AG04449 (cell line): Measurements from ENCODE around the gene USP40.

Experiments
- CTCF ChIA-PET: fragments of 350-600 bp; formaldehyde crosslinking; extraction: SDS; loops from one replicate; lab custom pipeline; 2021; ENCODE audit warnings: antibody characterized with exemption; lab: Yijun Ruan, JAX
- POLR2A ChIA-PET: fragments of 400-600, 350-600 bp; formaldehyde crosslinking; extraction: SDS; loops from one replicate; lab custom pipeline; 2020; ENCODE audit warnings: antibody characterized with exemption, inconsistent platforms; lab: Yijun Ruan, JAX
- DNase-seq: peaks from one replicate; pipeline ENCODE4 v3.0.0-alpha.2; 2010; ENCODE audit warnings: low read depth, low spot score
- H3K4me3 ChIP-seq: 2 replicates; pipeline ENCODE4 v1.5.1; 2011; ENCODE audit warnings: low read depth, mild to moderate bottlenecking, control low read depth, low read length
- CTCF ChIP-seq: IDR thresholded peaks from one replicate; pipeline ENCODE4 v1.5.1; 2011; ENCODE audit warnings: mild to moderate bottlenecking, moderate library complexity, low read length, control low read depth, inconsistent platforms; ENCODE audit not compliant: insufficient read depth; ENCODE audit errors: missing control alignments

Gene USP40

GRCh38 chr2:233433794-233434193 is 132.8 kb downstream of the USP40 start:
- POLR2A ChIA-PET, result no interaction called here
- no peak for TF ChIP-seq CTCF
- CTCF ChIA-PET, result interaction anchor here (1.0 to 8.2 kb wide), 5 partner anchors 10 to 29 kb away, joined by 3 to 55 read pairs (median 7); no protein-coding TSS in a partner anchor

GRCh38 chr2:233433029-233433428 is 133.6 kb downstream of the USP40 start:
- no peak for DNase-seq
- ChIA-PET CTCF (interaction anchor here (2.4 to 8.2 kb wide), 4 partner anchors 11 to 29 kb away, joined by 7 to 55 read pairs (median 28); no protein-coding TSS in a partner anchor), POLR2A (no interaction called here)
- TF ChIP-seq CTCF, result no peak
- H3K4me3 ChIP-seq, result no peak overlapping the region

More at GRCh38 chr2:233433794-233434193, 132.8 kb downstream of the USP40 start:
- H3K4me3 ChIP-seq, result no peak overlapping the region
- no peak for DNase-seq

- ChIA-PET POLR2A (no interaction called here), CTCF (interaction anchor here (0.9 to 6.0 kb wide), 3 partner anchors 12 to 18 kb away, joined by 3 to 48 read pairs (median 7); no protein-coding TSS in a partner anchor)
- TF ChIP-seq CTCF, result no peak
- no peak for DNase-seq
- no peak overlapping the region for H3K4me3 ChIP-seq
These were observed 135.9 kb downstream of the USP40 start for GRCh38 chr2:233430651-233431050.

- POLR2A ChIA-PET, result no interaction called here
- H3K4me3 ChIP-seq, result no peak overlapping the region
- DNase-seq, result peak; percentile 41
- CTCF ChIA-PET, result interaction anchor here (0.9 to 3.3 kb wide), 4 partner anchors 12 to 282 kb away, joined by 3 to 7 read pairs (median 5); partner anchors contain the start of gene UGT1A5
- TF ChIP-seq CTCF, result no peak
These were observed 136.5 kb downstream of the USP40 start for GRCh38 chr2:233430081-233430480.

GRCh38 chr2:233429175-233429897 is 137.2 kb downstream of the USP40 start:
- no peak for DNase-seq
- ChIA-PET POLR2A (no interaction called here), CTCF (interaction anchor here (0.9 to 3.6 kb wide), 4 partner anchors 11 to 283 kb away, joined by 3 to 11 read pairs (median 5); partner anchors contain the start of gene UGT1A5)
- H3K4me3 ChIP-seq, result no peak overlapping the region
- TF ChIP-seq CTCF, result no peak

GRCh38 chr2:233428438-233428837 is 138.1 kb downstream of the USP40 start:
- CTCF ChIA-PET, result interaction anchor here (0.7 to 3.6 kb wide), 4 partner anchors 15 to 284 kb away, joined by 3 to 11 read pairs (median 4); partner anchors contain the start of genes DGKD and UGT1A5
- DNase-seq, result no peak
- POLR2A ChIA-PET, result no interaction called here
- no peak for TF ChIP-seq CTCF
- H3K4me3 ChIP-seq, result no peak overlapping the region
